IPS-18a (cell line): ENCODE measurements around the gene ADSS2.
"Not testable (repeated sequence)": the region's sequence is repeated elsewhere in the genome, so short reads cannot be mapped to it uniquely, and the experiment has no call there.

ENCODE experiments used
- H3K27ac ChIP-seq: one replicate; pipeline ENCODE4 v1.5.1; 2013; ENCODE audit warnings: low read length
- H3K27me3 ChIP-seq: one replicate; pipeline ENCODE4 v1.6.1; 2013; ENCODE audit warnings: mild to moderate bottlenecking, low read length; ENCODE audit not compliant: control insufficient read depth, insufficient read depth
- H3K36me3 ChIP-seq: one replicate; pipeline ENCODE4 v1.6.1; 2013; ENCODE audit warnings: low read depth, low read length; ENCODE audit not compliant: control insufficient read depth
- H3K4me1 ChIP-seq: one replicate; pipeline ENCODE4 v1.6.1; 2013; ENCODE audit warnings: low read depth, low read length; ENCODE audit not compliant: control insufficient read depth
- H3K4me3 ChIP-seq: one replicate; pipeline ENCODE4 v1.5.1; 2013; ENCODE audit warnings: low read length
- H3K9ac ChIP-seq: one replicate; pipeline ENCODE4 v1.6.1; 2013; ENCODE audit warnings: mild to moderate bottlenecking, low read length, moderate library complexity
- H3K9me3 ChIP-seq: one replicate; pipeline ENCODE4 v1.6.1; 2013; ENCODE audit warnings: low read depth, low read length; ENCODE audit not compliant: control insufficient read depth

Gene ADSS2

GRCh38 chr1:244393604-244394176 lies 58.0 kb downstream of the ADSS2 start:
- Histone ChIP-seq H3K27ac (no peak overlapping the region), H3K36me3 (no peaks in the 10 kb centered on the region), H3K9me3 (no peaks in the 10 kb centered on the region), H3K4me1 (no peaks in the 10 kb centered on the region), H3K27me3 (no peaks in the 10 kb centered on the region), H3K4me3 (no peak overlapping the region), H3K9ac (no peak overlapping the region)

- Histone ChIP-seq H3K27me3 (no peaks in the 10 kb centered on the region), H3K9me3 (no peaks in the 10 kb centered on the region), H3K36me3 (no peaks in the 10 kb centered on the region), H3K4me1 (no peaks in the 10 kb centered on the region), H3K27ac (no peak overlapping the region), H3K9ac (no peak overlapping the region), H3K4me3 (no peak overlapping the region)
Measured at GRCh38 chr1:244391761-244392160, 59.9 kb downstream of the ADSS2 start.

- no peaks in the 10 kb centered on the region for H3K36me3 ChIP-seq
- H3K9ac ChIP-seq: no peak overlapping the region
- H3K4me1 ChIP-seq: no peaks in the 10 kb centered on the region
- no peaks in the 10 kb centered on the region for H3K9me3 ChIP-seq
- no peaks in the 10 kb centered on the region for H3K27me3 ChIP-seq
- no peak overlapping the region for H3K27ac ChIP-seq
- H3K4me3 ChIP-seq: no peak overlapping the region
Measured at GRCh38 chr1:244388961-244389360, 62.7 kb downstream of the ADSS2 start.

GRCh38 chr1:244387415-244387814 lies 64.3 kb downstream of the ADSS2 start:
- H3K36me3 ChIP-seq: no peaks in the 10 kb centered on the region
- no peaks in the 10 kb centered on the region for H3K4me1 ChIP-seq
- H3K9ac ChIP-seq: no peak overlapping the region

GRCh38 chr1:244386595-244386994 lies 65.1 kb downstream of the ADSS2 start:
- Histone ChIP-seq H3K9me3 (no peaks in the 10 kb centered on the region), H3K4me3 (no peak overlapping the region), H3K27me3 (no peaks in the 10 kb centered on the region), H3K4me1 (no peaks in the 10 kb centered on the region), H3K27ac (no peak overlapping the region), H3K36me3 (no peaks in the 10 kb centered on the region), H3K9ac (no peak overlapping the region)

More at GRCh38 chr1:244387415-244387814, 64.3 kb downstream of the ADSS2 start:
- Histone ChIP-seq H3K27me3 (no peaks in the 10 kb centered on the region), H3K9me3 (no peaks in the 10 kb centered on the region), H3K27ac (no peak overlapping the region), H3K4me3 (no peak overlapping the region)

- Histone ChIP-seq H3K9me3 (no peaks in the 10 kb centered on the region), H3K9ac (no peak overlapping the region), H3K4me3 (no peak overlapping the region), H3K27ac (no peak overlapping the region), H3K4me1 (no peaks in the 10 kb centered on the region), H3K27me3 (no peaks in the 10 kb centered on the region), H3K36me3 (no peaks in the 10 kb centered on the region)
Measured at GRCh38 chr1:244384066-244384465, 67.6 kb downstream of the ADSS2 start.

- H3K27ac ChIP-seq: no peak overlapping the region
- H3K4me3 ChIP-seq: no peak overlapping the region
- no peak overlapping the region for H3K9ac ChIP-seq
- H3K27me3 ChIP-seq: no peaks in the 10 kb centered on the region
- no peaks in the 10 kb centered on the region for H3K4me1 ChIP-seq
- H3K9me3 ChIP-seq: no peaks in the 10 kb centered on the region
- H3K36me3 ChIP-seq: no peaks in the 10 kb centered on the region
Measured at GRCh38 chr1:244383278-244383884, 68.3 kb downstream of the ADSS2 start.

GRCh38 chr1:244381878-244382565 lies 69.7 kb downstream of the ADSS2 start:
- H3K27ac ChIP-seq: no peak overlapping the region
- H3K27me3 ChIP-seq: no peaks in the 10 kb centered on the region
- no peaks in the 10 kb centered on the region for H3K4me1 ChIP-seq
- H3K9ac ChIP-seq: no peak overlapping the region
- no peaks in the 10 kb centered on the region for H3K36me3 ChIP-seq
- H3K9me3 ChIP-seq: no peaks in the 10 kb centered on the region
- no peak overlapping the region for H3K4me3 ChIP-seq

- no peaks in the 10 kb centered on the region for H3K36me3 ChIP-seq
- H3K27ac ChIP-seq: no peak overlapping the region
- no peaks in the 10 kb centered on the region for H3K4me1 ChIP-seq
- no peaks in the 10 kb centered on the region for H3K9me3 ChIP-seq
- H3K9ac ChIP-seq: no peak overlapping the region
- H3K4me3 ChIP-seq: no peak overlapping the region
- no peaks in the 10 kb centered on the region for H3K27me3 ChIP-seq
Measured at GRCh38 chr1:244376126-244376525, 75.6 kb downstream of the ADSS2 start.

GRCh38 chr1:244375051-244375450 lies 76.7 kb downstream of the ADSS2 start:
- no peaks in the 10 kb centered on the region for H3K36me3 ChIP-seq
- no peaks in the 10 kb centered on the region for H3K9me3 ChIP-seq
- no peak overlapping the region for H3K4me3 ChIP-seq
- H3K27ac ChIP-seq: no peak overlapping the region
- no peaks in the 10 kb centered on the region for H3K4me1 ChIP-seq
- H3K9ac ChIP-seq: no peak overlapping the region
- H3K27me3 ChIP-seq: no peaks in the 10 kb centered on the region

GRCh38 chr1:244374484-244374883 lies 77.2 kb downstream of the ADSS2 start:
- H3K27ac ChIP-seq, H3K9ac ChIP-seq, H3K36me3 ChIP-seq, H3K4me3 ChIP-seq, H3K9me3 ChIP-seq, H3K27me3 ChIP-seq, H3K4me1 ChIP-seq: not testable (repeated sequence)
